GM15510 (cell line): ENCODE results near the gene RBP3.

Experiments
- POLR2A ChIP-seq: IDR thresholded peaks from 3 replicates; pipeline ENCODE4 v1.6.1; 2011; ENCODE audit warnings: borderline replicate concordance; ENCODE audit not compliant: insufficient read length; ENCODE audit errors: extremely low read depth

The RBP3 gene

GRCh38 chr10:47325303-47326291, 22.6 kb upstream of the RBP3 start:
- no peak for TF ChIP-seq POLR2A

- TF ChIP-seq POLR2A: no peak
Observed at GRCh38 chr10:47326306-47326926, 21.7 kb upstream of the RBP3 start.

- TF ChIP-seq POLR2A: no peak
Observed at GRCh38 chr10:47326927-47327330, 21.2 kb upstream of the RBP3 start.

- TF ChIP-seq POLR2A: no peak
Observed at GRCh38 chr10:47329855-47330254, 18.3 kb upstream of the RBP3 start.

- TF ChIP-seq POLR2A: no peak
Observed at GRCh38 chr10:47330366-47330765, 17.8 kb upstream of the RBP3 start.

GRCh38 chr10:47330804-47331203, 17.4 kb upstream of the RBP3 start:
- TF ChIP-seq POLR2A: no peak

- TF ChIP-seq POLR2A: no peak
Observed at GRCh38 chr10:47331491-47331890, 16.7 kb upstream of the RBP3 start.

- no peak for TF ChIP-seq POLR2A
Observed at GRCh38 chr10:47331954-47332353, 16.2 kb upstream of the RBP3 start.

GRCh38 chr10:47332371-47332770, 15.8 kb upstream of the RBP3 start:
- no peak for TF ChIP-seq POLR2A

GRCh38 chr10:47332946-47333345, 15.2 kb upstream of the RBP3 start:
- no peak for TF ChIP-seq POLR2A

GRCh38 chr10:47333532-47333931, 14.6 kb upstream of the RBP3 start:
- TF ChIP-seq POLR2A: no peak

- TF ChIP-seq POLR2A: no peak
Observed at GRCh38 chr10:47334466-47335295, 13.5 kb upstream of the RBP3 start.

- no peak for TF ChIP-seq POLR2A
Observed at GRCh38 chr10:47335906-47336305, 12.3 kb upstream of the RBP3 start.

- TF ChIP-seq POLR2A: no peak
Observed at GRCh38 chr10:47336387-47337134, 11.6 kb upstream of the RBP3 start.
